Subcutaneous adipose tissue (tissue), 4 donors: ENCODE measurements around the gene PLXDC1. TPM values are rescaled to one million over a fixed set of nuclear protein-coding genes. Genes with fewer than 3 reads are reported as not detected.

Experiments used
- total RNA-seq, 4 donors: library from RNA; depleted of rRNA; stranded (reverse); fragments of >200 nt; gene quantifications; one replicate each; pipeline ENCODE4 v1.1.0, GENCODE V29; 2016
- TF ChIP-seq, protein P1 (sequence below): fragments of 450-650 bp; IDR thresholded peaks from one replicate; pipeline ENCODE4 v1.5.1; 2016; ENCODE audit warnings: low read depth, mild to moderate bottlenecking, control low read depth, antibody characterized with exemption, moderate library complexity

The PLXDC1 gene
- total RNA-seq, 4 donors from 2014 or later, result 1.7 to 13.3 (median 5.6) TPM

DNA sequence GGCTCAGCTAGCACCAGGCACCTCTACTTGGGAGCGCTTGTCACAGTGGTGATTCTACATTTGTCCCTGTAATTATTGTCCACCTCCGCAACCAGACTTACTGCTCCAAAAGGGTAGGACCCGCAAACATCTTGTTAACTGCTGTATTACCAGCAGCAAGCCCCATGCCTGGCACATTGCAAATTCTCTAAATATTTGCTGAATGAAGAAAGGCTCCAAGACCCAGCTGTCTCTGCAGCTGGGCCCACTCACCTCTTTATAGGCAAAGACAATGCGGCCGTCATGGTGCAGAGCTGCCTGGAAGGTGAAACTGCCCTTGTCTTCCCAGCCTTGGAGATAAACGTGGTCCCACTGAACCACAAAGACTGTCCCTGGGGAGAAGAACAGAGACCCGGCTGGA is 44.3 kb downstream of the PLXDC1 start:
- TF ChIP-seq, protein P1, sequence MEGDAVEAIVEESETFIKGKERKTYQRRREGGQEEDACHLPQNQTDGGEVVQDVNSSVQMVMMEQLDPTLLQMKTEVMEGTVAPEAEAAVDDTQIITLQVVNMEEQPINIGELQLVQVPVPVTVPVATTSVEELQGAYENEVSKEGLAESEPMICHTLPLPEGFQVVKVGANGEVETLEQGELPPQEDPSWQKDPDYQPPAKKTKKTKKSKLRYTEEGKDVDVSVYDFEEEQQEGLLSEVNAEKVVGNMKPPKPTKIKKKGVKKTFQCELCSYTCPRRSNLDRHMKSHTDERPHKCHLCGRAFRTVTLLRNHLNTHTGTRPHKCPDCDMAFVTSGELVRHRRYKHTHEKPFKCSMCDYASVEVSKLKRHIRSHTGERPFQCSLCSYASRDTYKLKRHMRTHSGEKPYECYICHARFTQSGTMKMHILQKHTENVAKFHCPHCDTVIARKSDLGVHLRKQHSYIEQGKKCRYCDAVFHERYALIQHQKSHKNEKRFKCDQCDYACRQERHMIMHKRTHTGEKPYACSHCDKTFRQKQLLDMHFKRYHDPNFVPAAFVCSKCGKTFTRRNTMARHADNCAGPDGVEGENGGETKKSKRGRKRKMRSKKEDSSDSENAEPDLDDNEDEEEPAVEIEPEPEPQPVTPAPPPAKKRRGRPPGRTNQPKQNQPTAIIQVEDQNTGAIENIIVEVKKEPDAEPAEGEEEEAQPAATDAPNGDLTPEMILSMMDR, result no peak

DNA sequence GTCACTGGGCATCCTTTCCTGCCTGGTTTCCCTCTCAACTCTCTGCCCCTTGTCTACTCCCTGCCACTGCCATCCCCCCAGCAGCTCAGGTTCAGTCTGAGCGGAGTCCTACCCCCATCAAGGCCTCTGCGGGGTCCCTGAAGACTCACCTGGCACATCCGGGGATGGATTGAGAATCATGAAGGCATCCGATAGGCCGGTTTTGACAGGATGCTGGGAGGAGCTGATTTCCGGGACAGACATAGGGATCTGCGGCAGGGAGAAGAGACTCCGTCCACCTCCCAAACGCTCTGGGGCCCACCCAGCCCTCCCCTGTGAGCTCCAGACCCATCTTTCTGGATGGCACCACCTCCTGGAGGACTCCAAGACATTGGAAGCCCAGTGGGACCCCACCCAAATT is 45.7 kb downstream of the PLXDC1 start:
- TF ChIP-seq, protein P1, result no peak

DNA sequence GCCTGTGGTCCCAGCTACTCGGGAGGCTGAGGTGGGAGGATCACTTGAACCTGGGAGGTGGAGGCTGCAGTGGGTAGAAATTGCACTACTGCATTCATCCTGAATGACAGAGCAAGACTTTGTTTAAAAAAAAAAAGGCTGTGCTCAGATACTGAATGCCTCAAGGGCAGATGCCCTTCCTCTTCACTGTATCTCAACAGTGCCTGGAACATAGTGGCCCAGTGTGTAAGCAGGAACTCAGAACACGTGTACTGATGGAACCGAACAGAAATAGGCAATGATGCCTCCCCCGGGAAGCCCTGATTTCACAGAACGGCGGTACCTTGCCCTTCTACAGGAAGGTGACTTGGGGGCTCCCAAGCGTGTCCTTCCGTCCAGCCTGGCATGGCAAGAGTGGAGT is 46.8 kb downstream of the PLXDC1 start:
- TF ChIP-seq, protein P1, result no peak

DNA sequence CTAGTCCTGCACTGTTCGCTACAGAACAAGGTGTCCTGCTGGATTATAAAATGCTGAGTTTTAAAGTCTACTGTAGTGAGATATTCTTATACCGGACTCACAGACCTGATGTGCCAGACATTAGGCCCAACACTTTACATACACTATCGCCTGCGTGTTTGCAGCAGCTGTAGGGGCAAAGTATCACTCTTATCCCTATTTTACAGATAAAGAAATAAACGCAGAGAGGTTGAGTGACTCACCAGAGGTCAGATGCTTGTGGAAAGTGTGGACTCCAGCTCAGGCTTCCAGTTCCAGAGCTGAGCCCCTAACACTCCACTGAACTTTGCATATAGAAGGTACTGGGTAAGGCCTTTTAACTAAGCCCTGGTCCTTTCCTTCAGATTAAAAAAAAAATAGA is 47.4 kb downstream of the PLXDC1 start:
- TF ChIP-seq, protein P1, result no peak

DNA sequence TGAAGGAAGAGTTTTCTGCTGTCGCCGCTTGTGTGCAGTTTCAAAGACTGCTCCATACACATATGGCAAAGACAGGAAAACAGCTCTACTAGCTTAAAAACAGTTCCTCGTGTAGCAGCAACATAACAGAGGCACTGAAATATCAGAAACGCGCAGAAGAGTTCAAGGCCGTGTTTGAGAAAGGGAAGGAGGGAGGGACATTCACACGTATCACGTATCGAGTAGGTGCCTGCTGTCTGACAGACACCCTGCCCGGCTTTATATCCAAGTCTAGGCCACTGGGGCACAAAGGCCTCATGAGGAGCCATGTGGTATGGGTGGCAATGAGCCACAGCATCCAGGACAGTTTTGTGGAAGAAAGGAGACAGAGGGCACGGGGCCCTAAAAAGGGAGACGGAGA is 50.3 kb downstream of the PLXDC1 start:
- TF ChIP-seq, protein P1, result no peak

DNA sequence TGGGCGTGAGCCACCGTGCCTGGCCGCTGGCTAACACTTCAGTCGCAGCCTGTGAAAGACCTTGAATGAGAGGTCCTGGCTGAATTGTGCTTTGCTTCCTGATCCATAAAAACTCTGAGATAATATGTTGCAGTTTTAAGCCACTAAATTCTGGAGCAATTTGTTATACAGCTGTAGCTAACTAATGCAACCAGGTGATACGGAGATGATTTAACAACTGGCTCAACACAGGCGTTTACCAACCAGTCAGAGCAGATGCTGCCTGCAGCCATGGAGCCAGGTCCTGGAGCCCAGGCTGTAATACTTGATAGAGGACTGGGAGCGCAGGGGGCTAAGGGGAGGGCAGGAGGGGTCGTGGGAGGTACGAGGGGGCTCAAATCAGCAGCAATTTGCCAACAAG is 50.9 kb downstream of the PLXDC1 start:
- TF ChIP-seq, protein P1, result no peak

DNA sequence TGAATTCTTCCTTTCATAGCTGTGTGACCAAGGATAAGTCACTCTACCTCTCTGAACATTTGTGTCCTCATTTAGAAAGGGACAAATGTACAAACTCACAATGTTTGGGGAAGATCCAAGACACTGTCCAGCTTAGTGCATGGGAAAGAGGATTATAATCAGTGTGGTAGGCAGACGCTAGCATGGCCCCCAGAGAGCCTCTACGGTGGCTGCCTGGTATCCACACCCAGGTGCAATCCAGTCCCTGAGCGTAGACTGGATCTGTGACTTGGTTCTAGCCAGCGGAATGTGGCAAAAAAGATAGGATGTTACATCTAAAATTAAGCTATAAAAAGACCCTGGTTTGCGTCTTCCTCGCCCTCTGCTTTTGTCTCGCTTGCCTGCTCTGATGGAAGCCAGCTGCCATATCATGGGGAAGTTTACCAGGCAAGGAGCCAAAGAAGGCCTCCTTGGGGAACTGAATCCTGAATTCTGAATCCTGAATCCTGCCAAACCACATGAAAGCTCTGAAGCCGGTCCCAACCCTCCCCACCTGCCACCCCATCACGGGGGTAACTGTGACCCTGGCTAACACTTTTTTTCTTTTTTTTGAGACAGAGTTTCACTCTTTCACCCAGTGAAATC is 51.7 kb downstream of the PLXDC1 start:
- TF ChIP-seq, protein P1, result no peak
